GM12874 (cell line): ENCODE measurements around the gene PRICKLE2.

Experiments
- TF ChIP-seq, protein P1 (sequence below): IDR thresholded peaks from 2 replicates; pipeline ENCODE4 v1.5.1; 2011; ENCODE audit warnings: low read depth, mild to moderate bottlenecking, control low read depth, low read length, moderate library complexity; ENCODE audit not compliant: insufficient read depth

Gene PRICKLE2

DNA sequence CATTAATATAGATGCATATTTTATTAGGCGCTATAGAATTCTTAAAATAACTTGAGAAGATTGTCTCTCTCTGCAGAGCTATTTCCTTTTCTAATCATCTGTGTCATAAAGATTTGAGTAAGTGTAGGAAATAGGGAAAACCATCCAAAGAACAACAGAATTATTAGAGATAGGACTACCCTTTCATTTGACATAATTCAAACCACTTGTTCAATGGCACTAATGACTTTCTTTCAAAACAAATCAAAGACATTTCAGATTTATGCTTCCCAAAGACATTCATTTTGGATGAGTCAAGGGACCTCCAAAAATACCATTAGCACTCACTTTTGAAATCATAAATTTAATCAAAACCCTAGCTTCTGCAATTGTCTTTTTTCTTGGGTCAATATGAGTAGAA lies 29.5 kb downstream of the PRICKLE2 start:
- TF ChIP-seq, protein P1, sequence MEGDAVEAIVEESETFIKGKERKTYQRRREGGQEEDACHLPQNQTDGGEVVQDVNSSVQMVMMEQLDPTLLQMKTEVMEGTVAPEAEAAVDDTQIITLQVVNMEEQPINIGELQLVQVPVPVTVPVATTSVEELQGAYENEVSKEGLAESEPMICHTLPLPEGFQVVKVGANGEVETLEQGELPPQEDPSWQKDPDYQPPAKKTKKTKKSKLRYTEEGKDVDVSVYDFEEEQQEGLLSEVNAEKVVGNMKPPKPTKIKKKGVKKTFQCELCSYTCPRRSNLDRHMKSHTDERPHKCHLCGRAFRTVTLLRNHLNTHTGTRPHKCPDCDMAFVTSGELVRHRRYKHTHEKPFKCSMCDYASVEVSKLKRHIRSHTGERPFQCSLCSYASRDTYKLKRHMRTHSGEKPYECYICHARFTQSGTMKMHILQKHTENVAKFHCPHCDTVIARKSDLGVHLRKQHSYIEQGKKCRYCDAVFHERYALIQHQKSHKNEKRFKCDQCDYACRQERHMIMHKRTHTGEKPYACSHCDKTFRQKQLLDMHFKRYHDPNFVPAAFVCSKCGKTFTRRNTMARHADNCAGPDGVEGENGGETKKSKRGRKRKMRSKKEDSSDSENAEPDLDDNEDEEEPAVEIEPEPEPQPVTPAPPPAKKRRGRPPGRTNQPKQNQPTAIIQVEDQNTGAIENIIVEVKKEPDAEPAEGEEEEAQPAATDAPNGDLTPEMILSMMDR, result no peak

DNA sequence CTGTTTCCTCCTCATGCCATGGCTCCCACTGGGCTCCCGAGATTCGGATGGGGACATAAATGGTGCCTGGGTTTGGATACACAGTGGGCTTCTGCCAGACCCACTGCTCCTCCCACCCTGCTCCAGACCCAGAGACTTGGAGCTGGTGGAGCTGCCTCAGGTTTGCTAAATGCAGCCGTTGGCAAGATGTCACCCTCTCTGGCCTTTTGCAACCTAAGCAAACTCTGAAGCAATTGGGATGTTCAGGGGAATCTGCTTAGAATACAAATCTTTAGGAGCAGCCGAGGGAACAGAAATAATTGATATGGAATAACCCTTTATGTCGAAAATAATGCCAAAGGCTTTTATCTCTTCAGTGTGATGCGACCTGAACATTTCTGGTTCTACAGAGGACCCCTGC lies 33.4 kb downstream of the PRICKLE2 start:
- TF ChIP-seq, protein P1, result no peak

DNA sequence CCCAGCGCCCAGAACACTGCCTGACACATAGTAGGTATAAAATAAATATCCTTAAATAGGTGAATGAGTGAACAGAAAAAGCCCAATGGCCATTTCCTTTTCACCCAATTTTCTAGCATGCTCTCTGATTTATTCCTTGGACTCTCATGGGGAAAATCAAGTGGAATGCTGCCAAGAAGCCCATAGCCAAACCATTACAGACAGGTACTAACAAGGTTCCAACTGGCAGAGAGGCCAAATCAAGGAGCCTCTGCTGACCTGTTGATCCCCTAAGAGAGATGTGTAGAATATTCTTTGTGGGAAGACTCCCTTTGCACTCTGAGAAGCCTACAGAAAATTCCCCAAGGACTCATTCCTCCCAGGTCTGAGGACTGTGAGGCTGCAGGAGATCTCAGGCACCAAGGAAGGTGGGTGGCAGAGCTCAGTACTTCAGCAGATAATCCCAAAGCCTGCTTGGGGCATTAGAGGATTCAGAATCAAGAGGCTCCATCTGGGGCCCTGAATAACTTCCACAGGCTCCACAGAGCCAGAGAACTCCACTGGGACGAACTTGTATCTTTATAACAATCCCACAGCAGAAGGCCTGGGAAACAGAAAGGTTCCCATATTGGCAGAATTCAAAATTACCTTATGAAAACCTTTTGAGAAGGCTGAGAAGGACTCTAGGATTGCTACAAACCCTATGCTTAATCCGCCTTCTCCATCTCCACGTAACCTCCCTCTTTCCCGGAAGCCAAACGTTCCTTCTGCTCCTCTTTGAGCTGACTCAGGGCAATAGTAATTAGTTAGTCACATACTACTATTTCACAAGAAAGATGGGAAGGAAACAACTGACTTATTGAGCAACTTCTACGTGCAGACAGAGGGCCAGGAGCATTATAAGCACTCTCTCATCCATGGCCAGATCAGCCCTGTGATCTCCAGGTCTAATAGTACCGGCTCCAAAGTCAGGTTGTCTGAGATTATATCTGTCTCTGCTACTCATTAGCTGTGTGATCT lies 34.5 kb downstream of the PRICKLE2 start:
- TF ChIP-seq, protein P1, result no peak

DNA sequence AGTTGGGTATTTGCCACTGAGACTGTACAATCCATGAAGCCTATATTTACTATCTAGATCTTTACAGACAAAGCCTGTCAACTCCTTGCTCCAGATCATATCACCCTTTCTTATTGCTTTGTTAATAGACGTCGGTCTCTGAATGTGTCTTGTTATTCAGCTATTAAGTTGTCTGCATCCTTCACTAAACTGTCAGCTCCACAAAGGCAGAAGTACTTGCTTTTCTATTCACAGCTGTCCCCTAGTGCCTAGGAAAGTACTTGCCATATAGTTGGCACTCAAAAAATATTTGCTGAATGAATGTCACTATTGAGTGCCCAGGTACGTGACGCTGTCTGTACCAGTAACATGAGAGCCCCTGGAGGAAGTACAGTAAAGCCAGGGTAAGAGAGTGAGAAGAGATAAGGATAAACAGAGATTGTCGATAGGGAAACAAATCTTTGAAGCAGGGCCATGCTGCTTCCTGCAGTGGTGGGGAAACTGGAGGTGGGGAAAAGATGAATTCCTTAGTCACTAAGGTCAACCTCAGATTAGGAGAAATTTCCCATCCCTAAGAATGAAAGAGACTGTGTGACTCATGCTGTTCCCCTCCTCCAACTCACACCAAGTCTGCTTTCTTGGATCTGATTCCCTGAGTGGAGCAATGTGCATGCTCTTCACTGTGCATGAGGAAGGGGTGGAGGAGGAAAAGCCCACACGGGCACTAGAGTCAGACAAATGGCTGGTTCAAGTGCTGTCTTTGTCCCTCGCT lies 36.3 kb downstream of the PRICKLE2 start:
- TF ChIP-seq, protein P1, result no peak

DNA sequence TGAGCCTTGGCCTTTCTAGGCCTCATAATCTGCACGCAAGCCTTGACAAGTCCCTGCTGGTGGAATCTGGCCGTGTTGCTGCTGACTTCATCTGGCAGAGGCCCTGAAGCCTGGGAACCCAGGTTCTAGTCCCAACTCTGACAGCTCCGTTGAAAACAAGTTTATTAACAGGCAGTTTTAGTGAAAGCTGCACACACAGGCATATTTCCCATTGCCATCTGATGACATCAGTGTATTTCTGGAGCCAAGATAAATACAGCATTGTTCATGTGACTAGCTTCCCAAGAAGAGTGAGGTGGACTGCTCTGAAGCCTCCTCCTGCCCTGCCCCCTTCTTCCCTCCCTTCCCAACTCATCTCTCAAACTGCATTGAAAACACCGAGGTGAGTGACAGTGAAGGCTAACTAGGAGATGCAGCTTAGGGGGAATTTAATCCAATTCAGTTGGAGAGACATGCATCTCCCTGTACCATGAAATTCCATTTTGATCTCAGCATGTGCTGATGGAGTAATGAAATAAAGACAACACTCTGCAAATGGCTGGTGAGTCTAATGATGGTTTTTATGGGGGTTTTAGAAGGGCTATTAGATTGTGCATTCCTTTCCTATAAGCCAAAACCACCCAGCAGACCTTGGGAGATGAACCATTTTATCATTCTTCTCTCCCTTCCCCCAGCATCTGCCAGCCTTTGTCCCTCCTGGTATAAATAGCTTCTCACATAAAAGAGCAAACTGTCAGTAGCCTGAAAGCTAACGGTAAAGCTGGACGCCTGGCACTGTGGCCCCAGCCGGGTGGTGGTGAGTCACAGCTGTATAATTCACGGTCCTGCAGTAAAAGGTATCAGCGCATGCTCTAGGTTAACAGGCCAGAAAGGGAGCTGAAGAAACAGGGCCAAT lies 38.0 kb downstream of the PRICKLE2 start:
- TF ChIP-seq, protein P1, result no peak

DNA sequence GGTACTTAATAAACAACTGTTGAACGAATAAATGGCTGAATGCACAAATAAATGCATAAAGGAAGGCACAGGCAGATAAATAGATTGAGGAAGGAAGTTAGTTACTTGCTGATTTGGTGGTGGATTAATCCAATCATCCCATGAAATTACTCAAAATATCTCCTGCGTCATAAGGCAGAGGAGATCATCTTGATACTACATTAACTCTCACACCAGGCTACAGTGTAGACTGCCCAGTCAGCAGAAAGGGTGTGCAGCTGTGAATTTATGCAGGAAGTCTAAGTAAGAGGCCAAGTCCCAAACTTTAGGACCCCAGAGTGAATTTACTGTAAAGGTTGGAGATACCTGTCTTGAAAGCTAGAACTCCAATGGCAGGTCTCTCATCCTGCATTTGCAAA lies 38.6 kb downstream of the PRICKLE2 start:
- TF ChIP-seq, protein P1, result no peak

DNA sequence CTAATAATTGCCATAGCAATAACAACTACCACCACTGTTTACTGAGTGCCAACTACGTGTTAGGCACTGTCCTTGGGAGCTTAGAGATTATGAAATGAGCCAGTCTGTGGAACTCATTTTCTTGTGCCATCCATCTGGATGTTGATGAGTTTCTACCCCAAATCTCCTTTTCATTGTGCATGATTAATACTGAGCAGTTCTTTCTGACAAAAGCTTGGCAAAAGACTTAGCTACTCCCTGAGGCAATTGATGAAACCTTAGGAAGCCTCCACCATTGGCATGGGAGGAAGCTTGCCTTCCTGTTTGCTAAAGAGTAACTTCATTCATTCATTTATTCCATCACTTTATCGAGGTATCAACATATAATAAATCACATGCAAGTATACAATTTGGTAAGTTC lies 39.8 kb downstream of the PRICKLE2 start:
- TF ChIP-seq, protein P1, result no peak
